Measurements from ENCODE around the gene NPM3.
A peak's percentile ranks its signal among the peaks of the same experiment; 100 is the strongest.

NPM3 gene

DNA sequence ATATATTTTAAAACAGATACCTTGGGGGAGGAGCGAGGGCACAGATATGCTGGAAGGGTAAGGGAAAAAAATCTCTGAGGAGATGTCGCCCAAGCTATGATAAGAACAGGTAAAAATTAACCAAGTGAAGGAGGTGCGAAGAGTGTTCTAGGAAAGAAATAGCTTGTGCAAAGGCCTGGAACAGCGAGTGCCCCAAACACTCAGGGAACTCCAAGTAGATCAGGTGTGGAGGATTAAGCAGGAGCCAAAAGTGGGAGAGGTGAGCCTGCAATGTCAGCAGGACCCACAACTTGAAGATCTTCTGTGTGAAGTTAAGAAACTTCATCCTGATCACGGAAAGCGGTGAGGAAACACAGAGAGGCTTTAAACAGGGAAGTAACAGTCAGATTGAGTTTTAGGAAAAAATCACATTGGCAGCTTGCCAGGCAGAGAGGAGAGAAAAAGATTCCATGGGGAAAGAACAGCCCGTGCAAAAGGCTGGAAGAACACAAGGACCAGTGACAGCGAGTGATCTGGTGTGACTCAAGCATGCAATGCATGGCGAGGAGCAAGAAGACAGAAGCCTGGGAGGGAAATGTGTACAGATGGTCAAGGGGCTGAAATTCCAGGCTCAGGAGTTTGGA lies 38.1 kb downstream of the NPM3 start:
- H3K4me3 ChIP-seq (replicated peaks; ENCODE audit: insufficient read depth, low read length) = no peak overlapping the region
- peaks cover 2% of the 10 kb centered on the region for H3K27me3 ChIP-seq (ENCODE audit: insufficient read depth, poor library complexity, severe bottlenecking)
- peak in 1 of 2 experiments; percentile 4 for DNase-seq (ENCODE audit: low read depth in 1 of 2, low spot score in 1 of 2)
- TF ChIP-seq GABPA (IDR thresholded peaks at IDR 0.05; ENCODE audit: low read depth) = no peak
- H3K27ac ChIP-seq (replicated peaks) = no peak overlapping the region

DNA sequence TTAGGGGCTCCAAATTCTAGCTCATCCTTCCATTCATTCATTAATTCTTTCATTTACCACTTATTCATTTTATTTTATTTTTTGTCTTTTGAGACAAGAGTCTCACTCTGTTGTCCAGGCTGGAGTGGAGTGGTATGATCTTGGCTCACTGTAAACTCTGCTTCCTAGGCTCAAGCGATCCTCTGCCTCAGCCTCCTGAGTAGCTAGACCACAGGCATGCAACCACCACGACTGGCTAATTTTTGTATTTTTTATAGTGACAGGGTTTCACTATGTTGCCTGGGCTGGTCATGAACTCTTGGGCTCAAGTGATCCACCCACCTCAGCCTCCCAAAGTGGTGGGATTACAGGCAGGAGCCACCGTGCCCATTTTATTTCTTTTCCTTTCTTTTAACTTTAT lies 39.0 kb downstream of the NPM3 start:
- Histone ChIP-seq H3K4me3 (replicated peaks; ENCODE audit: insufficient read depth, low read length) (no peak overlapping the region), H3K27me3 (ENCODE audit: insufficient read depth, poor library complexity, severe bottlenecking) (peaks cover 2% of the 10 kb centered on the region), H3K27ac (replicated peaks) (no peak overlapping the region)
- DNase-seq (ENCODE audit: low read depth in 1 of 2, low spot score in 1 of 2) = no peak
- TF ChIP-seq GABPA (IDR thresholded peaks at IDR 0.05; ENCODE audit: low read depth) = no peak
- no peak for TF ChIP-seq POLR2AphosphoS5 (IDR thresholded peaks at IDR 0.05; ENCODE audit: low read depth)
- TF ChIP-seq, protein P1, sequence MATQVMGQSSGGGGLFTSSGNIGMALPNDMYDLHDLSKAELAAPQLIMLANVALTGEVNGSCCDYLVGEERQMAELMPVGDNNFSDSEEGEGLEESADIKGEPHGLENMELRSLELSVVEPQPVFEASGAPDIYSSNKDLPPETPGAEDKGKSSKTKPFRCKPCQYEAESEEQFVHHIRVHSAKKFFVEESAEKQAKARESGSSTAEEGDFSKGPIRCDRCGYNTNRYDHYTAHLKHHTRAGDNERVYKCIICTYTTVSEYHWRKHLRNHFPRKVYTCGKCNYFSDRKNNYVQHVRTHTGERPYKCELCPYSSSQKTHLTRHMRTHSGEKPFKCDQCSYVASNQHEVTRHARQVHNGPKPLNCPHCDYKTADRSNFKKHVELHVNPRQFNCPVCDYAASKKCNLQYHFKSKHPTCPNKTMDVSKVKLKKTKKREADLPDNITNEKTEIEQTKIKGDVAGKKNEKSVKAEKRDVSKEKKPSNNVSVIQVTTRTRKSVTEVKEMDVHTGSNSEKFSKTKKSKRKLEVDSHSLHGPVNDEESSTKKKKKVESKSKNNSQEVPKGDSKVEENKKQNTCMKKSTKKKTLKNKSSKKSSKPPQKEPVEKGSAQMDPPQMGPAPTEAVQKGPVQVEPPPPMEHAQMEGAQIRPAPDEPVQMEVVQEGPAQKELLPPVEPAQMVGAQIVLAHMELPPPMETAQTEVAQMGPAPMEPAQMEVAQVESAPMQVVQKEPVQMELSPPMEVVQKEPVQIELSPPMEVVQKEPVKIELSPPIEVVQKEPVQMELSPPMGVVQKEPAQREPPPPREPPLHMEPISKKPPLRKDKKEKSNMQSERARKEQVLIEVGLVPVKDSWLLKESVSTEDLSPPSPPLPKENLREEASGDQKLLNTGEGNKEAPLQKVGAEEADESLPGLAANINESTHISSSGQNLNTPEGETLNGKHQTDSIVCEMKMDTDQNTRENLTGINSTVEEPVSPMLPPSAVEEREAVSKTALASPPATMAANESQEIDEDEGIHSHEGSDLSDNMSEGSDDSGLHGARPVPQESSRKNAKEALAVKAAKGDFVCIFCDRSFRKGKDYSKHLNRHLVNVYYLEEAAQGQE (IDR thresholded peaks at IDR 0.05; ENCODE audit: insufficient replicate concordance, low read depth) = no peak
- TF ChIP-seq SPI1 (IDR thresholded peaks at IDR 0.05; ENCODE audit: borderline replicate concordance, low read depth) = no peak
- TF ChIP-seq, protein P2, sequence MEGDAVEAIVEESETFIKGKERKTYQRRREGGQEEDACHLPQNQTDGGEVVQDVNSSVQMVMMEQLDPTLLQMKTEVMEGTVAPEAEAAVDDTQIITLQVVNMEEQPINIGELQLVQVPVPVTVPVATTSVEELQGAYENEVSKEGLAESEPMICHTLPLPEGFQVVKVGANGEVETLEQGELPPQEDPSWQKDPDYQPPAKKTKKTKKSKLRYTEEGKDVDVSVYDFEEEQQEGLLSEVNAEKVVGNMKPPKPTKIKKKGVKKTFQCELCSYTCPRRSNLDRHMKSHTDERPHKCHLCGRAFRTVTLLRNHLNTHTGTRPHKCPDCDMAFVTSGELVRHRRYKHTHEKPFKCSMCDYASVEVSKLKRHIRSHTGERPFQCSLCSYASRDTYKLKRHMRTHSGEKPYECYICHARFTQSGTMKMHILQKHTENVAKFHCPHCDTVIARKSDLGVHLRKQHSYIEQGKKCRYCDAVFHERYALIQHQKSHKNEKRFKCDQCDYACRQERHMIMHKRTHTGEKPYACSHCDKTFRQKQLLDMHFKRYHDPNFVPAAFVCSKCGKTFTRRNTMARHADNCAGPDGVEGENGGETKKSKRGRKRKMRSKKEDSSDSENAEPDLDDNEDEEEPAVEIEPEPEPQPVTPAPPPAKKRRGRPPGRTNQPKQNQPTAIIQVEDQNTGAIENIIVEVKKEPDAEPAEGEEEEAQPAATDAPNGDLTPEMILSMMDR (IDR thresholded peaks at IDR 0.05; ENCODE audit: insufficient read depth, low read length) = no peak

- no peak for DNase-seq (ENCODE audit: low read depth in 1 of 2, low spot score in 1 of 2)
- peaks cover 2% of the 10 kb centered on the region for H3K27me3 ChIP-seq (ENCODE audit: insufficient read depth, poor library complexity, severe bottlenecking)
- H3K27ac ChIP-seq (replicated peaks) = no peak overlapping the region
- no peak overlapping the region for H3K4me3 ChIP-seq (replicated peaks; ENCODE audit: insufficient read depth, low read length)
- TF ChIP-seq SPI1 (IDR thresholded peaks at IDR 0.05; ENCODE audit: borderline replicate concordance, low read depth) = no peak
- TF ChIP-seq, protein P2 (IDR thresholded peaks at IDR 0.05; ENCODE audit: insufficient read depth, low read length) = no peak
- TF ChIP-seq, protein P1 (IDR thresholded peaks at IDR 0.05; ENCODE audit: insufficient replicate concordance, low read depth) = no peak
- TF ChIP-seq GABPA (IDR thresholded peaks at IDR 0.05; ENCODE audit: low read depth) = no peak
- no peak for TF ChIP-seq POLR2AphosphoS5 (IDR thresholded peaks at IDR 0.05; ENCODE audit: low read depth)
Measured at GRCh38 chr10:101741938-101742337, 41.3 kb downstream of the NPM3 start.

DNA sequence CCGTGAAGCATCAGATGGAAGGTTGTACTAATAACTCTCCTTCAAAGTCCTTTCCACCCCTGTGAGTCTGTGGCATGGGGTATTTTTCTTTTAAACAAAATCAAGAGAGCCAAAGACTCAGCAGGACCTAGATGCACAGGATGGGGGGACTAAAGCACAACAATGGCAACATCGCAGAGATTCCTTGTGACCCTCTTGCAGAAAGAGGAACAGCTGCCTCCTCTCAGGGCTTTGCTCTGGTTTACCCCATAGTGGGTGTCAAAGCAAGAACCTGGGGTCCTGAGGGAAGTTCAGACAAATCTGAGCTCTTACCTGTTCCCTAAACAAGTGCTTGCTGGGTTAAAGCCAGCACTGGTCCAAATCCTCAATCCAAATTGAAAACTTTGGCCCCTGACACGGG lies 46.6 kb downstream of the NPM3 start:
- no peak for DNase-seq (ENCODE audit: low read depth in 1 of 2, low spot score in 1 of 2)
- Histone ChIP-seq H3K27ac (replicated peaks) (no peak overlapping the region), H3K27me3 (ENCODE audit: insufficient read depth, poor library complexity, severe bottlenecking) (peaks cover 5% of the 10 kb centered on the region), H3K4me3 (replicated peaks; ENCODE audit: insufficient read depth, low read length) (no peak overlapping the region)
- TF ChIP-seq SPI1 (IDR thresholded peaks at IDR 0.05; ENCODE audit: borderline replicate concordance, low read depth) = peak; percentile 31; the same call in 1 of the 2 replicates
- TF ChIP-seq, protein P1 (IDR thresholded peaks at IDR 0.05; ENCODE audit: insufficient replicate concordance, low read depth) = no peak
